H1 (cell line): ENCODE measurements around the gene AGT. TPM values are rescaled to one million over a fixed set of nuclear protein-coding genes. Genes with fewer than 3 reads are reported as not detected.

Experiments used
- CTCF ChIA-PET: fragments of 300-600 bp; sonication (Branson Sonifier 250); formaldehyde crosslinking; loops from one replicate; lab custom pipeline; 2021; ENCODE audit not compliant: partially characterized antibody; lab: Charles Lee
- POLR2A ChIA-PET: fragments of 300-600 bp; sonication (Branson Sonifier 250); formaldehyde crosslinking; loops from one replicate; lab custom pipeline; 2021; ENCODE audit warnings: inconsistent platforms; ENCODE audit not compliant: partially characterized antibody; lab: Charles Lee
- DNase-seq, 2 experiments: peaks; one replicate each; pipeline versions ENCODE4 v3.0.0 to v3.0.0-alpha.2; 2010 to 2022; ENCODE audit warnings: low spot score in 2 of 2, low read depth in 1 of 2, mixed read lengths in 1 of 2
- FAIRE-seq: peaks from 2 replicates; lab custom pipeline; 2011; peaks lifted over from hg19 to GRCh38; lab: Jason Lieb, UNC
- H2AFZ ChIP-seq: 2 replicates; pipeline ENCODE4 v1.8.1; 2012; ENCODE audit warnings: low read length, inconsistent platforms
- H2AK5ac ChIP-seq: 2 replicates; pipeline ENCODE4 v1.6.1; 2013; ENCODE audit warnings: low read depth, low read length
- H2BK120ac ChIP-seq: replicated peaks from 2 replicates; pipeline ENCODE3; 2013; ENCODE audit warnings: low read depth, low read length, inconsistent platforms
- H2BK12ac ChIP-seq: 2 replicates; pipeline ENCODE4 v1.6.1; 2013; ENCODE audit warnings: low read depth, low read length
- H2BK15ac ChIP-seq: 2 replicates; pipeline ENCODE4 v1.6.1; 2013; ENCODE audit warnings: low read length
- H2BK20ac ChIP-seq: 2 replicates; pipeline ENCODE4 v1.6.1; 2013; ENCODE audit warnings: low read length
- H2BK5ac ChIP-seq: 2 replicates; pipeline ENCODE4 v1.6.1; 2013; ENCODE audit warnings: low read depth, low read length
- H3K14ac ChIP-seq: 2 replicates; pipeline ENCODE4 v1.6.1; 2013; ENCODE audit warnings: inconsistent platforms; ENCODE audit not compliant: insufficient read length
- H3K18ac ChIP-seq: 2 replicates; pipeline ENCODE4 v1.6.1; 2013; ENCODE audit warnings: low read length; ENCODE audit errors: extremely low read depth
- H3K23ac ChIP-seq: 2 replicates; pipeline ENCODE4 v1.6.1; 2013; ENCODE audit warnings: inconsistent platforms; ENCODE audit not compliant: insufficient read length
- H3K23me2 ChIP-seq: 2 replicates; pipeline ENCODE4 v1.6.1; 2013; ENCODE audit warnings: low read depth, low read length
- H3K27ac ChIP-seq: 2 replicates; pipeline ENCODE4 v1.6.1; 2011; ENCODE audit warnings: low read depth, low read length, inconsistent platforms
- H3K27me3 ChIP-seq, 4 experiments: replicated peaks in 1 of 4; 1 replicate in 1 of 4; 2 replicates in 3 of 4; pipeline versions ENCODE4 v1.6.1 to v1.8.1; 2011 to 2013; ENCODE audit warnings: low read length in 3 of 4, mild to moderate bottlenecking in 3 of 4, inconsistent platforms in 2 of 4, mixed read lengths in 2 of 4, moderate library complexity in 1 of 4; ENCODE audit not compliant: control insufficient read depth in 3 of 4, insufficient read depth in 3 of 4; ENCODE audit errors: extremely low read depth in 1 of 4
- H3K36me3 ChIP-seq, 4 experiments: 2 replicates each; pipeline versions ENCODE4 v1.6.1 to v1.8.1; 2011 to 2013; ENCODE audit warnings: mild to moderate bottlenecking in 4 of 4, low read length in 3 of 4, moderate library complexity in 2 of 4, control low read depth in 1 of 4, inconsistent platforms in 1 of 4; ENCODE audit not compliant: insufficient read depth in 4 of 4, control insufficient read depth in 2 of 4
- H3K4ac ChIP-seq: replicated peaks from 2 replicates; pipeline ENCODE3; 2013; ENCODE audit warnings: low read length, low read depth, mixed read lengths, inconsistent platforms; ENCODE audit not compliant: insufficient read length
- H3K4me1 ChIP-seq, 4 experiments: replicated peaks in 1 of 4; 1 replicate in 1 of 4; 2 replicates in 3 of 4; pipeline versions ENCODE4 v1.6.1 to v1.8.1; 2011 to 2013; ENCODE audit warnings: low read length in 3 of 4, inconsistent platforms in 2 of 4, mixed read lengths in 1 of 4; ENCODE audit not compliant: insufficient read depth in 4 of 4, control insufficient read depth in 3 of 4
- H3K4me2 ChIP-seq, 2 experiments: 2 replicates each; pipeline versions ENCODE4 v1.6.1 to v1.8.1; 2011 to 2013; ENCODE audit warnings: low read depth in 2 of 2, low read length in 2 of 2, control low read depth in 1 of 2, inconsistent platforms in 1 of 2, mild to moderate bottlenecking in 1 of 2; ENCODE audit not compliant: insufficient read depth in 1 of 2
- H3K4me3 ChIP-seq, 4 experiments: fragments of 200-600, 300-600 bp in 1 of 4; sonication (generic), shearing (Covaris generic), sonication (Bioruptor Twin) in 1 of 4; 2 replicates each; pipeline versions ENCODE4 v1.5.1 to v1.8.1; 2011 to 2016; ENCODE audit warnings: low read length in 4 of 4, low read depth in 3 of 4, control low read depth in 2 of 4, inconsistent platforms in 2 of 4, mild to moderate bottlenecking in 2 of 4, mixed read lengths in 1 of 4, moderate library complexity in 1 of 4; ENCODE audit not compliant: insufficient read depth in 2 of 4; ENCODE audit errors: extremely low read depth in 1 of 4
- H3K56ac ChIP-seq: replicated peaks from 2 replicates; pipeline ENCODE3; 2013; ENCODE audit warnings: low read depth, mild to moderate bottlenecking, mixed read lengths, low read length, inconsistent platforms; ENCODE audit not compliant: insufficient read length
- H3K79me1 ChIP-seq: 2 replicates; pipeline ENCODE4 v1.6.1; 2013; ENCODE audit warnings: low read depth, low read length, control low read depth
- H3K79me2 ChIP-seq, 2 experiments: 2 replicates each; pipeline versions ENCODE4 v1.6.1 to v1.8.1; 2012 to 2013; ENCODE audit warnings: low read length in 2 of 2, mild to moderate bottlenecking in 2 of 2, inconsistent platforms in 1 of 2; ENCODE audit not compliant: insufficient read depth in 2 of 2, control insufficient read depth in 1 of 2
- H3K9ac ChIP-seq, 4 experiments: replicated peaks in 1 of 4; 1 replicate in 1 of 4; 2 replicates in 3 of 4; pipeline versions ENCODE4 v1.6.1 to v1.8.1; 2011 to 2013; ENCODE audit warnings: low read depth in 3 of 4, low read length in 3 of 4, control low read depth in 2 of 4, mild to moderate bottlenecking in 2 of 4, moderate library complexity in 2 of 4, inconsistent platforms in 1 of 4; ENCODE audit errors: extremely low read depth in 1 of 4
- H3K9me3 ChIP-seq, 2 experiments: 2 replicates each; pipeline versions ENCODE4 v1.6.1 to v1.8.1; 2012 to 2013; ENCODE audit warnings: mild to moderate bottlenecking in 2 of 2, moderate library complexity in 2 of 2, control low read depth in 1 of 2, inconsistent platforms in 1 of 2, low read depth in 1 of 2, low read length in 1 of 2, mixed read lengths in 1 of 2; ENCODE audit not compliant: insufficient read depth in 2 of 2
- H4K20me1 ChIP-seq, 2 experiments: replicated peaks in 1 of 2; 2 replicates each; pipeline versions ENCODE3 to v1.8.1; 2011 to 2013; ENCODE audit warnings: inconsistent platforms in 2 of 2, low read length in 2 of 2, mild to moderate bottlenecking in 1 of 2; ENCODE audit not compliant: insufficient read depth in 2 of 2, control insufficient read depth in 1 of 2
- H4K5ac ChIP-seq: 2 replicates; pipeline ENCODE4 v1.6.1; 2013; ENCODE audit warnings: low read length, low read depth, mixed read lengths, inconsistent platforms; ENCODE audit not compliant: insufficient read length
- H4K8ac ChIP-seq: 2 replicates; pipeline ENCODE4 v1.8.0; 2013; ENCODE audit warnings: mild to moderate bottlenecking, moderate library complexity, low read length, inconsistent platforms; ENCODE audit not compliant: insufficient read depth; ENCODE audit errors: extremely low read depth
- H4K91ac ChIP-seq: replicated peaks from 2 replicates; pipeline ENCODE3; 2013; ENCODE audit warnings: low read length, mixed read lengths, inconsistent platforms; ENCODE audit not compliant: insufficient read length
- BCL11A ChIP-seq, 2 experiments: IDR thresholded peaks; one replicate each; pipeline ENCODE4 v1.6.1; 2011; ENCODE audit warnings: low read depth in 2 of 2, low read length in 2 of 2, mild to moderate bottlenecking in 2 of 2
- CHD2 ChIP-seq: IDR thresholded peaks from 2 replicates; pipeline ENCODE4 v1.6.1; 2012; ENCODE audit warnings: low read length, improper control_type of control experiment
- EP300 ChIP-seq, 2 experiments: IDR thresholded peaks; 1 replicate in 1 of 2; 2 replicates in 1 of 2; pipeline ENCODE4 v1.6.1; 2011 to 2012; ENCODE audit warnings: low read depth in 2 of 2, low read length in 2 of 2, mild to moderate bottlenecking in 2 of 2, borderline replicate concordance in 1 of 2, inconsistent platforms in 1 of 2, moderate library complexity in 1 of 2
- EZH2 ChIP-seq: fragments of 200-600 bp; sonication (generic); IDR thresholded peaks from 2 replicates; pipeline ENCODE4 v1.7.1; 2012; ENCODE audit warnings: low read depth, mild to moderate bottlenecking, moderate library complexity, low read length, inconsistent platforms; ENCODE audit not compliant: severe bottlenecking
- FOSL1 ChIP-seq: IDR thresholded peaks from 2 replicates; pipeline ENCODE4 v1.6.1; 2011; ENCODE audit warnings: mild to moderate bottlenecking, low read depth, low read length, moderate library complexity; ENCODE audit not compliant: insufficient read depth
- JUN ChIP-seq: IDR thresholded peaks from 2 replicates; pipeline ENCODE4 v1.6.1; 2011; ENCODE audit warnings: low read depth, mild to moderate bottlenecking, improper control_type of control experiment, low read length
- NRF1 ChIP-seq: IDR thresholded peaks from 2 replicates; pipeline ENCODE4 v1.6.1; 2011; ENCODE audit warnings: mild to moderate bottlenecking, low read depth, low read length, improper control_type of control experiment
- POLR2A ChIP-seq, 2 experiments: IDR thresholded peaks; 1 replicate in 1 of 2; 2 replicates in 1 of 2; pipeline ENCODE4 v1.6.1; 2011; ENCODE audit warnings: low read depth in 2 of 2, low read length in 2 of 2, mild to moderate bottlenecking in 2 of 2; ENCODE audit errors: control extremely low read depth in 1 of 2
- POU5F1 ChIP-seq: IDR thresholded peaks from 2 replicates; pipeline ENCODE4 v1.6.1; 2011; ENCODE audit warnings: low read depth, mild to moderate bottlenecking, low read length, moderate library complexity
- SP1 ChIP-seq: IDR thresholded peaks from 2 replicates; pipeline ENCODE4 v1.6.1; 2011; ENCODE audit warnings: low read depth, low read length
- SP2 ChIP-seq: IDR thresholded peaks from 2 replicates; pipeline ENCODE4 v1.6.1; 2012; ENCODE audit warnings: mild to moderate bottlenecking, low read length, inconsistent platforms
- TAF1 ChIP-seq: IDR thresholded peaks from 2 replicates; pipeline ENCODE4 v1.6.1; 2011; ENCODE audit warnings: mild to moderate bottlenecking, low read depth, low read length
- TCF12 ChIP-seq: IDR thresholded peaks from 2 replicates; pipeline ENCODE4 v1.6.1; 2011; ENCODE audit warnings: low read depth, mild to moderate bottlenecking, low read length
- TEAD4 ChIP-seq: IDR thresholded peaks from 2 replicates; pipeline ENCODE4 v1.6.1; 2012; ENCODE audit warnings: low read depth, low read length, inconsistent platforms, mixed read lengths
- WGBS, 2 experiments: shearing (Covaris generic) in 1 of 2; methylation state at CpG; one replicate each; pipeline versions ENCODE4 v1.1.6 to v1.1.7; 2013 to 2015; ENCODE audit warnings: low lambda C conversion rate in 2 of 2, mixed read lengths in 2 of 2, inconsistent platforms in 1 of 2, low coverage in 1 of 2, missing lambda C conversion rate in 1 of 2; ENCODE audit not compliant: insufficient replicate concordance in 2 of 2, insufficient coverage in 1 of 2, insufficient read length in 1 of 2; ENCODE audit errors: extremely low coverage in 1 of 2, missing lambda C conversion rate in 1 of 2; 5-methylcytosine and 5-hydroxymethylcytosine counted together
- polyA plus RNA-seq, 7 experiments: library from polyadenylated mRNA; depleted of rRNA in 3 of 7; stranded (reverse) in 5 of 7; unstranded in 2 of 7; fragments of >200 nt in 5 of 7; fragments of 200-250 nt in 2 of 7; gene quantifications; 1 replicate in 5 of 7; 2 replicates in 1 of 7; 4 replicates in 1 of 7; pipeline versions ENCODE4 v1.2.1 to v1.2.3, GENCODE V29; 2011 to 2013; ENCODE audit warnings: missing spikeins in 2 of 7, mixed read lengths in 2 of 7
- total RNA-seq: library from RNA; stranded (reverse); fragmentation: NEBNext Ultra II Directional; extraction: Animal tissue kit (Norgen Biotek cat#: 25700); gene quantifications from 2 replicates; pipeline ENCODE4 v1.2.1, GENCODE V29; 2021

The AGT gene
- total and polyA plus RNA-seq, 2 of the 8 experiments (the other 6 are each of a cell fraction or from before 2014, with no cell fraction given): 0.20 TPM; not detected in 1

DNA sequence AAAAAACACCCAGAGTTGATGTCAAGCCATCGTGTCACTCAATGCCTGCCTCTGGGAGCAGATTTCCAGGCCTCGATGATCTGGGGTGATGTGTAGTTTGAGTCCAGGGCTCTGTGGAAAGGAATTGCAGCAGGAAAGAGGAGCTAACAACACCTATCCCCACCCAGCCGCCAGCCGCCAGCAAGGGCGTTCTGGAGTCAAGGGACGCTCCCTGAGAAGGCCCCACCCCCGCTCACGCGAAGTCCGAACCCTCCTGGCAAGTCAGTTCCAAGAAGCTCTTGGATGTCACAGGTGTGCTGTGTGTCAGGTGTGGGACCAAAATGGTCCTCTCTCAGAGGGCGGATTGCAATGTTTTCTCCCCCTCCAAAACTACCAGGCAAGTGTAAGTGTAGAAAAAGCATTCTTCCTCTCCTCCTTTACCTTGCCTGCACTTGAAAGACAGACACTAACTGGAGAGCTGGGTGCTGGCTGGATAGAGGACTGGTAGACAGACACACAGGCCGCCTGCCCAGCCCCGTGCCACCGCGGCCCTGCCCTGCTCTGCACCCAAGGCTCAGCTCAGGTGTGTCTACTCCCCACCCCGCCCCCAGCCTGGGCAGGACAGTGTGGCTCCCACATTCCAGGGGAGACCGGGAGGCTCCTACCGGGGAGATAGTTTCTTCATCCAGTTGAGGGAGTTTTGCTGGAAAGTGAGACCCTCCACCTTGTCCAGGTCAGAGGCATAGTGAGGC lies 8.5 kb downstream of the AGT start:
- Histone ChIP-seq H3K79me1 (no peaks in the 10 kb centered on the region), H2BK120ac (no peak overlapping the region), H3K4me3 (no peak overlapping the region), H3K56ac (no peak overlapping the region), H3K23me2 (no peaks in the 10 kb centered on the region), H3K4me1 (peaks cover 0 to 4% (median 0%) of the 10 kb centered on the region in 4 experiments; a peak in 2 of 7 replicates), H2AK5ac (no peak overlapping the region), H3K23ac (no peak overlapping the region), H3K79me2 (no peaks in the 10 kb centered on the region), H3K4ac (no peak overlapping the region), H4K5ac (no peak overlapping the region), H2AFZ (no peak overlapping the region), H4K8ac (no peak overlapping the region), H4K91ac (no peak overlapping the region), H3K9ac (no peak overlapping the region), H2BK12ac (no peak overlapping the region), H3K36me3 (no peaks in the 10 kb centered on the region), H2BK5ac (no peak overlapping the region), H2BK15ac (no peak overlapping the region; the same call in 1 of the 2 replicates), H3K18ac (no peak overlapping the region), H4K20me1 (no peaks in the 10 kb centered on the region), H3K14ac (no peak overlapping the region), H3K9me3 (no peaks in the 10 kb centered on the region), H3K27me3 (no peaks in the 10 kb centered on the region), H3K27ac (no peak overlapping the region), H3K4me2 (no peak overlapping the region), H2BK20ac (no peak overlapping the region)
- WGBS, 2 experiments: 91% methylated on average over 18 of the region's 18 CpGs; no CpG with 5 or more reads in 1 of the 2 experiments
- DNase-seq (no peak), FAIRE-seq (no peak)
- ChIA-PET POLR2A (no interaction called here), CTCF (interaction anchor here (0.7 to 1.5 kb wide), 5 partner anchors 8 to 87 kb away, joined by 3 to 4 read pairs (median 3); no protein-coding TSS in a partner anchor)
- TF ChIP-seq TEAD4 (no peak), EZH2 (no peak), CHD2 (no peak), EP300 (IDR thresholded peaks at IDR 0.05; ENCODE audit: borderline replicate concordance in 1 of 2, low read depth in 2 of 2, low read length in 2 of 2) (no peak), SP2 (no peak), NRF1 (no peak), TCF12 (no peak), POLR2A (IDR thresholded peaks at IDR 0.05; ENCODE audit: control extremely low read depth in 1 of 2, low read depth in 2 of 2, low read length in 2 of 2) (no peak), POU5F1 (no peak), JUN (no peak), BCL11A (IDR thresholded peaks at IDR 0.05; ENCODE audit: low read depth in 2 of 2, low read length in 2 of 2) (no peak), FOSL1 (no peak), SP1 (no peak), TAF1 (no peak)
